HL-60/S4 treated with phorbol 12-myristate 13-acetate at 8.2 ng/mL for 4 days and 3 days (cell line): ENCODE data around the gene LRRC61.
"Not testable (repeated sequence)": the region's sequence is repeated elsewhere in the genome, so short reads cannot be mapped to it uniquely, and the experiment has no call there.

Source experiments
- in situ Hi-C: fragments of 300-500 bp; cut with MboI; formaldehyde crosslinking; loops from 2 replicates; pipeline ENCODE4 v1.15.0; 2022; ENCODE audit warnings: low sequenced_read_pairs

The LRRC61 gene

DNA sequence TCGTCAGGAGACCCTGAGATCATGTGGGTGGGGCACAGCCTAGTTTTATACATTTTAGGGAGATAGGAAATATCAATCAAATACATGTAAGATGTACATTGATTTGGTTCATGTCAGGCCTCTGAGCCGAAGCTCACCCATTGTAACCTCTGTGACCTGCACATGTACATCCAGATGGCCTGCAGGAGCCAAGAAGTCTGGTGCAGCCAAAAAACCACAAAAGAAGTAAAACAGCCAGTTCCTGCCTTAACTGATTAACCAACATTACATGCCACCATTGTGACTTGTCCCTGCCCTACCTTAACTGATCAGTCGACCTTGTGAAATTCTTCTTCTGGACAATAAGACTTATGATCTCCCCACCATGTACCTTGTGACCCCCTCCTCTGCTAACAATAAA, 16.0 kb upstream of the LRRC61 start:
- in situ Hi-C loops, result no loop called here

DNA sequence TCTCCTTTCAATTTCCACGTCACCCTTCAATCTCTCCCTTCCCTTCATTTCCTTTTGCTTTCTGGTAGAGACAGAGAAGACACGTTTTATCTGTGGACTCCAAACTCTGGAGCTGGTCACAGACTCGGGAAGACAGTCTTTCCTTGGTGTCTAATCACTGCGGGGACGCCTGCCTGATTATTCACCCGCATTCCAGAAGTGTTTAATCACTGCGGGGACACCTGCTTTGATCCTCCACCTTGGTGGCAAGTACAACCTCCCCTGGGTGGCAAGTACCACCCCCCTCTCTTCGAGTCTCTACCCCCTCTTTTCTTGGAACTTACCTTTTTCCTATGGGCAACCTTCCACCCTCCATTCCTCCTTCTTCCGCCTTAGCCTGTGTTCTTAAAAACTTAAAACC, 15.3 kb upstream of the LRRC61 start:
- in situ Hi-C loops, result no loop called here

DNA sequence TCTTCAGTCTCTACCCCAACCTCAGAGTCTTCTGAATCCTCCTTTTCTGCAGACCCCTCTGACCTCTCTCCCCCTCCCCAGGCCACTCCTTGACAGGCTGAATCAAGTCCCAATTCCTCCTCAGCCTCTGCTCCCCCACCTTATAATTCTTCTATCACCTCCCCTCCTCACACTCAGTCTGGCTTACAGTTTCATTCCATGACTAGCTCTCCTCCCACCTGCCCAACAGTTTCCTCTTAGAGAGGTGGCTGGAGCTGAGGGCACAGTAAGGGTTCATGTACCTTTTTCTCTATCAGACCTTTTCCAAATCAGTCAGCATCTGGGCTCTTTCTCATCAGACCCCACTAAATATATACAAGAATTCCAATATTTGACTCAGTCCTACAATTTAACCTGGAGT, 14.6 kb upstream of the LRRC61 start:
- in situ Hi-C loops, result no loop called here

GRCh38 chr7:150311146-150311545, 12.0 kb upstream of the LRRC61 start:
- in situ Hi-C loops, result no loop called here

DNA sequence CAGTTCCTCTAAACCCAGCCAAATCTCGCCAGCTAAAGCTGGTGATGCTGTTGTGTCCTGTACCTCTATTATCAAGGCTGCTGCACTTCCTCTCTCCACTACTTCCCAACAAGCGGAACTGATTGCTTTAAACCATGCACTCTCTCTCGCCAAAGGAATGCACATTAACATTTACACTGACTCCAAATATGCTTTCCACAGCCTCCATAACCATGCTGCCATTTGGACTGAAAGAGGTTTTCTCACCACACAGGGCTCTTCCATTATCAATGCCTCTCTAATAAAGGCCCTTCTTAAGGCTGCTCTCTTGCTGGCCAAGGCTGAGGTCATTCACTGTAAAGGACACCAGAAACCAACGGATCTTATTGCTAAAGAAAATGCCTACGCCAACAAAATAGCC, 11.4 kb upstream of the LRRC61 start:
- in situ Hi-C loops, result no loop called here

- in situ Hi-C loops, result not testable (repeated sequence)
Measured at GRCh38 chr7:150312649-150313366, 10.3 kb upstream of the LRRC61 start.

GRCh38 chr7:150313367-150313809, 9.8 kb upstream of the LRRC61 start:
- in situ Hi-C loops, result no loop called here

GRCh38 chr7:150313870-150314269, 9.3 kb upstream of the LRRC61 start:
- in situ Hi-C loops, result no loop called here

DNA sequence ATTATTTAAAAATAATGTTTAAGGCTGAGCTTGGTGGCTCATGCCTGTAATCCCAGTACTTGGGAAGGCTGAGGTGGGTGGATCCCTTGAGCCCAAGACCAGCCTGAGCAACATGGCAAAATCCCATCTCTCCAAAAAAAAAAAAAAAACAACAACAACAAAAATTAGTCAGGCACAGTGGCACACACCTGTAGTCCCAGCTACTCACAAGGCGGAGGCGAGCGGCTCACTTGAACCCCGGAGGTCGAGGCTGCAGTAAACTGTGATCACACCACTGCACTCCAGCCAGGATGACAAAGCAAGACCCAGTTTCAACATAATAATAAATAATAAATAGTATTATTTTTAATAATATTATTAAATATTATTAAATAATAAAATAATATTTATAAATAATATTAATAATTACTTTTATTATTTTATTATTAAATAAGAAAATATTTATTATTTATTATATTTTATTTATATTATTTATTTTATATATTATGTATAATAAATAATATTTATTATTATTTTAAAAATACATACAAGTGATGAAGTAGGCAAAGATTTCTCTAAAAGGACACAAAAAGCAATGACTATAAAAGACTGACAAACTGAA, 8.4 kb upstream of the LRRC61 start:
- in situ Hi-C loops, result no loop called here

DNA sequence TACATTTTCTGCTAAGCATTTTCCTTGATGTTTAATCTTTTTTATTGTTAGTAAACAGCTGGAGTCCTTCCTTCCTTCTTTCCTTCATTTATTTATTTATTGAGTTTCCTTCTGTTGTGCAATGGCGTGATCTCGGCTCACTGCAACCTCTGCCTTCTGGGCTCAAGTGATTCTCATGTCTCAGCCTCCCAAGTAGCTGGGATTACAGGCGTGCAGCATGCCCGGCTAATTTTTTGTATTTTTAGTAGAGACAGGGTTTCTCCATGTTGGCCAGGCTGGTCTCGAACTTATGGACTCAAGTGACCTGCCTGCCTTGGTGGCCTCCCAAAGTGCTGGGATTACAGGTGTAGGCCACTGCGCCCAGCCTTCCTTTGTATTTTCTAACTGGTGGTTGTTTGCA, 6.2 kb upstream of the LRRC61 start:
- in situ Hi-C loops, result not testable (repeated sequence)

DNA sequence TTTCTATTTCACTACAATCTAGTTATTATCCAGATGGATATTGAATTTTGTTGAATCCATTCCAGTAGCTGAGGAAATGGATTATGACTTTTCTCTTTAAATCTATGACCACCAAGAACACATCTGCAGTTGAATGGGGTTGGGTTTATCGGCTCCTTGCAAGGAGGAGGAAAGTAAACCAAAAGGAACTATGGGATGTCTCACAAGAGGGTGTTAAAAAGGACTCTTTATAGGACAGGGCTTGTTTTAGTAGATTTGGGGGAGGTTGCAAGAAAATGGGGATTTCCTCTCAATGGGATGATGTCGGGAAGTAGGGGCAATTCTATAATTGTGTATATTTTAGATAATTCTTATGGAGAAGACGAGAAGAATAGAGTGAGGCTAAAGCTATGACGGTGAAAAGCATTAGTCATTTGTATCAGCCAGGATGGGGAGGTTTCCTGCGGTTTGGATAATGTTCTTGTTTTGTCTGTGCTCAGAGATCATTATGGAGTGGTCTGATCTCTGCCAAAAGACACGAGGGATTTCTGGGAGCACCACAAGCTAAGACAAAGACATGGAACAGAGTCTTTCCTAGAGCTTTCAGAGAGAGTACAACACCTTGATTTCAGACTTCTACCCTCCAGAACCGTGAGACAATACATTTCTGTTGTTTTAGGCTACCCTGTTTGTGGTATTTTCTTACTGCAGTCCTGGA, 5.3 kb upstream of the LRRC61 start:
- in situ Hi-C loops, result no loop called here

DNA sequence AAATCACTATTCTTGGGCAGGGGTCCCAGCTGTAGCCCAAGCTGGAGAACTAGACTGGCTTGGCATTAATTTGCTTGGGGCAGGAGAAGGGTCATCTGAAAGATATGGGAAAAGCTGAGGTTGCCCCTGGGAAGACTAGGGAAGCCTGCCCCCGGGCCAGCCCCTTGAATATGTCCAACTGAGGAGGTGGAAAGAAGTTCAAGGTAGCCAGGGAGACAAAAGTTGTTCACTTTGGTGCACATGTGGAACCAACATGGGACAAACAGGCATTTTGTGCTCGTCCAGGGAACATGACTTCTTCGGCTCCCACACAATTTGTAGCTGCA, 1.4 kb upstream of the LRRC61 start:
- in situ Hi-C loops, result no loop called here

DNA sequence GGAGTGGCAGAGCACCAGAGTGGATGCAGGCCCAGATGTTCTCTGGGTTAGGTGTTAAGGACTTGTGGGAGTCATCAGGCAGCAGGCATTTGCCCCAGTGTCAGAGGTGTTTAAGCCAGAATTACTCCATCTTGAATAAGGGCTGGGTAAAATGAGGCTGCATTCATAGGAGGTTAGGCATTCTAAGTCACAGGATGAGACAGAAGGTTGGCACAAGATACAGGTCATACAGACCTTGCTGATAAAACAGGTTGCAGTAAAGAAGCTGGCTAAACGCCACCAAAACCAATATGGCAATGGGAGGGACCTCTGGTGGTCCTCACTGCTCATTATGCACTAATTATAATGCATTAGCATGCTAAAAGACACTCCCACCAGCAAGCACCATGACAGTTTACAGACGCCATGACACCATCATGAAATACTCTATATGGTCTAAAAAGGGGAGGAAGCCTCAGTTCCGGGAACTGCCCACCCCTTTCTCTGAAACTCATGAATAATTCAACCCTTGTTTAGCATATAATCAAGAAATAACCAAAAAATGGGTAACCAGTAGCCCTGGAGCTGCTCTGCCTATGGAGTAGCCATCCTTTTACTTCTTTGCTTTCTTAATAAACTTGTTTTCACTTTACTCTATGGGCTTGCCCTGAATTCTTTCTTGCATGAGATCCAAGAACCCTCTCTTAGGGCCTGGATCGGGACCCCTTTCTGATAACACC, 882 bp upstream of the LRRC61 start:
- in situ Hi-C loops, result no loop called here

- in situ Hi-C loops, result no loop called here
Measured at GRCh38 chr7:150323682-150324372, 672 bp downstream of the LRRC61 start.

GRCh38 chr7:150324373-150324961, 1.3 kb downstream of the LRRC61 start:
- in situ Hi-C loops, result no loop called here

DNA sequence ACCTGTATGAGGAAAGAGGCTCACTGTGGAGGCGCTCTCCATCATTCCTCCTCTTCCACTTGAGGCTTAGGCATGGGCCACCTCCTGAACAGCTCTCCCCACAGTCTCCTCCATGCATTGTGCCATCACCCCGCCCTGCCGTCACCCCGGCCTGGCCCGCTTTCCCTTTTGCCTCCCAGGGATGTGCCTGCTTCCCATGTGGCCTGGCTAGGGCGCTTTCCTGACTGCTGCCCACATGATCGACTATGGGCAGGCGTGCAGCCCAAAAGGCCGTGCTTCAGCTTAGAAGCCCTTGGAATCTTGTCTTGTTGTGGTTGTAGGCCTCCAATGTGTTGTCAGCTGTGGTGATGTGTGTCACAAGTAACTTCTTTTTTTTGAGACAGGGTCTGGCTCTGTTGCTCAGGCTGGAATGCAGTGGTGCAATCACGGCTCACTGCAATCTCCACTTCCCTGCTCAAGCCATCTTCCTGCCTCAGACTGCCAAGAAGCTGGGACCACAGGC, 2.0 kb downstream of the LRRC61 start:
- in situ Hi-C loops, result no loop called here

GRCh38 chr7:150325901-150326300, 2.7 kb downstream of the LRRC61 start:
- in situ Hi-C loops, result no loop called here

DNA sequence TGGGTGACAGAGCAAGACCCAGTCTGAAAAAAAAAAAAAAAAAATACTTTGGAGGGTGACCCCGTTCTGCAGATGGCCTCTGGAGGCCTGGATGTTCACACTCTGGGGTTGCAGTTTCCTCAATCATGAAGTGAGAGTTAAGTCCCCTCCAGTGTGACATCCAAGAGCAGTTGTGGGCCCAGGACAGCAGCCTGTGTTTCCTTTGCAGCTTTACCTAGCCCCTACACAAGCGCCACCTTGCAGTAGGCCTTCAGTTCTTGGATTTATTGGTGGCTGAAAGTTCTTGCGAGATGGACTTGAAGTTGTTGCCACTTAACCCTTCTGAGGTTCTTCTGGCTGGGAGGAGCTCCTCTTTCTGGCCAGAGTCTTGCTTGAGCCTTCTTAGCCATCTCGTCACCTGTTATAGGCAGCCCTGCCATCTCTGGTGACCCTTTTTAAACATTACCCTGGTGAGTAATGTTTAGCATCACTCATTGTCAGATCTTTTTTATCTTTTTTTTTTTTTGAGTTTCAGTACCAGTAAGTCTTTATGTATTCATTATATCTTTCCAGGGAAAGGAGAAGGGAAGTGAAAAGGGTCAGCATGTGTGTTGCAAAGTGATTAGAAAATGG, 3.6 kb downstream of the LRRC61 start:
- in situ Hi-C loops, result no loop called here

DNA sequence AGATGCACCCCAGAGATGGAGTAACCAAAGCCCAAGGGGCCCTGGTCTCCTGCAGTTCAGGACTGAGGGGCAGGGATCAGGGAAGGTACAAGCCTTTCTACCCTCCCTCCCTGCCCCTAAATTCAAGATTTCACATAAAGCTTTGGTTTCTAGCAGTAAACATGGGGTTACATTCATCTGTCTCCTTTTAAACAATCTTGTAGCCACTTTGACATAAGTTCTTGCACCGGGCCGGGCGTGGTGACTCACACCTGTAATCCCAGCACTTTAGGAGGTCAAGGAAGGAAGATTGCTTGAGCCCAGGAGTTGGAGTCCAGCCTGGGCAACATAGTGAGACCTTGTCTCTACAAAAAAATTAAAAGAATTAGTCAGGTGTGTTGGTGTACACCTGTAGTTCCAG, 4.2 kb downstream of the LRRC61 start:
- in situ Hi-C loops, result no loop called here
